ENCODE data around the gene SIAE. TPM values are rescaled to one million over a fixed set of nuclear protein-coding genes. Genes with fewer than 3 reads are reported as not detected.

Gene SIAE
- total and polyA plus RNA-seq, 3 donors from 2014 or later = 14.5 to 16.1 (median 15.3) TPM

DNA sequence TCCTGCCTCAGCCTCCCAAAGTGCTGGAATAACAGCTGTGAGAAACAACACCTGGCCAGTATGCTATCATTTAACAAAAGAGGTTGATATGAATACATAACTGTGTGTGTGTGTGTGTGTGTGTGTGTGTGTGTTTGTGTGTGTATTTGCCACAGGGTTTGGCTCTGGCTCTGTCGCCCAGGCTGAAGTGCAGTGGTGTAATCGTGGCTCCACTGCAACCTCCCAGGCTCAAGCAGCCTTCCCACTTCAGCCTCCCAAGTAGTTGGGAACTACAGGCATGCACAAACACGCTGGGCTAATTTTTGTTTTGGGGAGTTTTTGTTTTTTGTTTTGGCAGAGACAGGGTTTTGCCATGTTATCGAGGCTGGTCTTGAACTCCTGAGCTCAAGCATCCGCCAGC lies 4.9 kb upstream of the SIAE start:
- Histone ChIP-seq H3K27me3 (no peaks in the 10 kb centered on the region), H3K4me1 (no peaks in the 10 kb centered on the region), H3K27ac (no peak overlapping the region), H3K36me3 (ENCODE audit: low read depth, missing control alignments) (no peaks in the 10 kb centered on the region), H3K4me3 (no peak overlapping the region), H3K9me3 (no peaks in the 10 kb centered on the region)
- 90 to 95% methylated on average over 5 of the region's 5 CpGs for WGBS, 2 donors
- DNase-seq = no peak
- no peak for TF ChIP-seq POLR2A (IDR thresholded peaks at IDR 0.05)
- TF ChIP-seq, protein P1, sequence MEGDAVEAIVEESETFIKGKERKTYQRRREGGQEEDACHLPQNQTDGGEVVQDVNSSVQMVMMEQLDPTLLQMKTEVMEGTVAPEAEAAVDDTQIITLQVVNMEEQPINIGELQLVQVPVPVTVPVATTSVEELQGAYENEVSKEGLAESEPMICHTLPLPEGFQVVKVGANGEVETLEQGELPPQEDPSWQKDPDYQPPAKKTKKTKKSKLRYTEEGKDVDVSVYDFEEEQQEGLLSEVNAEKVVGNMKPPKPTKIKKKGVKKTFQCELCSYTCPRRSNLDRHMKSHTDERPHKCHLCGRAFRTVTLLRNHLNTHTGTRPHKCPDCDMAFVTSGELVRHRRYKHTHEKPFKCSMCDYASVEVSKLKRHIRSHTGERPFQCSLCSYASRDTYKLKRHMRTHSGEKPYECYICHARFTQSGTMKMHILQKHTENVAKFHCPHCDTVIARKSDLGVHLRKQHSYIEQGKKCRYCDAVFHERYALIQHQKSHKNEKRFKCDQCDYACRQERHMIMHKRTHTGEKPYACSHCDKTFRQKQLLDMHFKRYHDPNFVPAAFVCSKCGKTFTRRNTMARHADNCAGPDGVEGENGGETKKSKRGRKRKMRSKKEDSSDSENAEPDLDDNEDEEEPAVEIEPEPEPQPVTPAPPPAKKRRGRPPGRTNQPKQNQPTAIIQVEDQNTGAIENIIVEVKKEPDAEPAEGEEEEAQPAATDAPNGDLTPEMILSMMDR (IDR thresholded peaks at IDR 0.05) = no peak
- intact Hi-C loops (cut with DNase I; ENCODE audit: low total_unique reads) = loop anchor here (10.0 kb wide), 1 partner anchor 86 kb away; the partner anchor contains the start of gene ESAM

DNA sequence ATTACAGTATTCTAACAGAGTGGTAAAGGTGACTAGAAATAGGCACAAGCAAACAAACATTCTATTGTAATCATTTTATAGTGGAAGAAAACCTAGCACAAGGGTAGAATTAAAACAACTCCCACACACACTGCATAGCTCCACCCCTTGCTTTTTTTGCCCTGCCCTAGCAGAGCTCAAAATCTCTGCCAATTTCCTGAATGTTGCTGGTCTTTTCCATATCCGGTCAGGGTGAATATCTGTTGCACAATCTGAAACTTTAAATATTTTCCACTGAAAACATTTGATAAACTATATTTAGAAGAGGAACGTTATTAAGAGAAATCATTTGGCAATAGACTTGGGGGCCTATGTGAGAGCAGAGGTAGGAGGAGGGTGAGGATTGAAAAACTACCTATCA lies 2.8 kb upstream of the SIAE start:
- Histone ChIP-seq H3K27me3 (no peaks in the 10 kb centered on the region), H3K36me3 (ENCODE audit: low read depth, missing control alignments) (no peaks in the 10 kb centered on the region), H3K9me3 (no peaks in the 10 kb centered on the region), H3K4me1 (no peaks in the 10 kb centered on the region), H3K4me3 (no peak overlapping the region), H3K27ac (peak overlapping the region in 1 of 2 donors; percentile 2)
- no peak for TF ChIP-seq POLR2A (IDR thresholded peaks at IDR 0.05)
- TF ChIP-seq, protein P1 (IDR thresholded peaks at IDR 0.05) = no peak
- intact Hi-C loops (cut with DNase I; ENCODE audit: low total_unique reads) = loop anchor here (10.0 kb wide), 1 partner anchor 88 kb away; the partner anchor contains the start of gene ESAM
- no peak for DNase-seq
- WGBS, 2 donors = 24 to 42% methylated on average over 2 of the region's 2 CpGs

DNA sequence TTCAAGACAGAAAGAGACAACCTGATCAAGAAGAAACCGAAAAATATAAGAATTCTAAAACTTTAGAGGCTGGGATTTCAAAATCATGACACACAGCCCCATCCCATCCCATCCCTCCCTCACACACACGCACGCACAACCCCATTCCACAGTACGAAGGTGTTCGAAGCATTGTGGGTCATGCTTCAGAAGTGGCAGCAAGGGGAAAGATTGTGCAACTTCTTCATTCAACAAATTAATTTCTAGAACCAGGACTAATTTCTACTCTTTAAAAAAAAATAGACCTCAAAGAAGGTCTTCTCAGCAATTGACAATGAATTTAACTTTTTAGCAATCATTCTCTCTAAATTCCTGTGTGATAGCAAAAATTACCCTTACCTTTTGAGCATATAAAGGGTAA lies 1.0 kb upstream of the SIAE start:
- H3K9me3 ChIP-seq = no peaks in the 10 kb centered on the region
- no peaks in the 10 kb centered on the region for H3K36me3 ChIP-seq (ENCODE audit: low read depth, missing control alignments)
- intact Hi-C loops (cut with DNase I; ENCODE audit: low total_unique reads) = loop anchor here (10.0 kb wide), 1 partner anchor 90 kb away; the partner anchor contains the start of gene ESAM
- no peak for TF ChIP-seq POLR2A (IDR thresholded peaks at IDR 0.05)
- TF ChIP-seq, protein P1 (IDR thresholded peaks at IDR 0.05) = no peak
- WGBS, 2 donors = 43 to 83% methylated on average over 5 of the region's 5 CpGs
- no peaks in the 10 kb centered on the region for H3K27me3 ChIP-seq
- peak overlapping the region in 1 of 2 donors; percentile 55 for H3K27ac ChIP-seq
- H3K4me1 ChIP-seq = no peaks in the 10 kb centered on the region
- DNase-seq = no peak
- peak overlapping the region; percentile 52 to 72 for H3K4me3 ChIP-seq

DNA sequence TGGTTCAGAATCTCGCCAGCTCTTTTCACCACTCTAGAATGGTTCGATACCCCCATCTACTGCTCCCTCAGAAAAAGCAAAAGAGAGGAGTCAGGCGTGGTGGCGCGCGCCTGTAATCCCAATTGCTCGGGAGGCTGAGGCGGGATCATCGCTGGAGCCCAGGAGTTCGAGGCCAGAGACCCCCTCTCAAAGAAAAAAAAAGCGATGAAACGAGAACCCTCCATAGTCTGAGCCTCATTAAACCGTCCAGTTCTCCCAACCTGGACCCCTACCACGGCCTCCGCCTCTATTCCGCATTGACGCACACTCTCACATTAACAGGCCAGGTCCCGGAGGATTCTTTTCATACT lies 604 bp upstream of the SIAE start:
- H3K27ac ChIP-seq = peak overlapping the region; percentile 55 to 61
- intact Hi-C loops (cut with DNase I; ENCODE audit: low total_unique reads) = loop anchor here (10.0 kb wide), 1 partner anchor 91 kb away; the partner anchor contains the start of gene ESAM
- H3K9me3 ChIP-seq = no peaks in the 10 kb centered on the region
- 12 to 25% methylated on average over 18 of the region's 18 CpGs for WGBS, 2 donors
- H3K4me1 ChIP-seq = no peaks in the 10 kb centered on the region
- H3K36me3 ChIP-seq (ENCODE audit: low read depth, missing control alignments) = no peaks in the 10 kb centered on the region
- no peak for TF ChIP-seq POLR2A (IDR thresholded peaks at IDR 0.05)
- TF ChIP-seq, protein P1 (IDR thresholded peaks at IDR 0.05) = no peak
- H3K27me3 ChIP-seq = no peaks in the 10 kb centered on the region
- peak overlapping the region; percentile 52 to 72 for H3K4me3 ChIP-seq
- DNase-seq = peak; percentile 23

All from testis (tissue), 3 donors.